ENCODE data around the gene ZNF628.

ZNF628 gene

GRCh38 chr19:55528030-55528803, 51.8 kb downstream of the ZNF628 start:
- in situ Hi-C loops (cut with HindIII; ENCODE audit: low pct_unique_long_range_greater_than_20kb, low sequenced_read_pairs), result no loop called here
- no peak for TF ChIP-seq JUND (IDR thresholded peaks at IDR 0.05; ENCODE audit: low read depth)
- DNase-seq (ENCODE audit: low read depth in 1 of 2, low spot score in 1 of 2), result no peak

DNA sequence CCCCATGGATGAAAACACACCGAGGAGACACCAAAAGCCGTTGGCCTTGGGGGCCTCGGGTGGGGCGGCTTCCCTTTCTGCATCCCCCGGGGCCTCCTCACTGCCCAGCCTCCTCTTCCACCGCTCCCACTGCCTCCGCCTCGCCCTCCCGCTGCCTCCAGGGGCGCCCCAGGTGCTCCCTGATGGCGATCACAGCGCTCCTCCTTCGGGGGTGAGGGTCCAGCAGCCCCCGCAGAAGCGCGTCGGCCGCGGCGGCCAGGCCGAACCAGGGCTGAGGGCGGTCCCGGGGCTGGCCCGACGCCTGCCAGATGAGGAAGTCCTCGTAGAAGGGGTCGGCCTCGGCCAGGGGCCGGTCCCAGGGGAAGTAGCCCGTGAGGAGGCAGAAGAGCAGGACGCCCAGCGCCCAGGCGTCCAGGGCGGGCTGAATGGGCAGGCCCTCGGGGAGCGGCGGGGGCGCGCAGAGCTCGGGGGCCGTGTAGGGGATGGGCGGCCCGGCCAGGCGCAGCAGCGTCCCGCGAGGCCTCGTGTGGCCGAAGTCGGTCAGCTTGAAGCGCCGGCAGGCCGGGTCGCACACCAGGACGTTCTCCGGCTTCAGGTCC, 53.3 kb downstream of the ZNF628 start:
- in situ Hi-C loops (cut with HindIII; ENCODE audit: low pct_unique_long_range_greater_than_20kb, low sequenced_read_pairs), result no loop called here
- DNase-seq (ENCODE audit: low read depth in 1 of 2, low spot score in 1 of 2), result no peak
- TF ChIP-seq JUND (IDR thresholded peaks at IDR 0.05; ENCODE audit: low read depth), result no peak

DNA sequence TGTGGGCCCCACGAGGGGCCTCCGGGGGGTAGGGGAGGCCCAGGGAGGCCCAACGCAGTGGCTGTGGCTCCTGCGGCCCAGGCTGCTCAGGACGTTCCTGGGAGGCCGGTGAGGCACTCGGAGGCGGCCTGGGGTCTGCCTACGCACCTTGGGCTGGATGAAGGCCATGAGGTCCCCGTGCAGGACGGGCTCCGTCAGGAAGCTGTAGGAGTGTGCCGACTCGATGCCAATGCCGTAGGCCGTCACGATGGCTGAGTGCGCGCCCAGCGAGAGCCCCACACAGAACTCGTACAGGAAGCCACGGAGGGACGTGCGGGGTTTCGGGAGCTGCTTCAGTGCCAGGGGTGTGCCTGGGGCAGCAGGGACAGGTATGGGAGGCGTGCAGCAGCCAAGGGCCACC, 54.6 kb downstream of the ZNF628 start:
- in situ Hi-C loops (cut with HindIII; ENCODE audit: low pct_unique_long_range_greater_than_20kb, low sequenced_read_pairs), result no loop called here
- no peak for TF ChIP-seq JUND (IDR thresholded peaks at IDR 0.05; ENCODE audit: low read depth)
- DNase-seq (ENCODE audit: low read depth in 1 of 2, low spot score in 1 of 2), result no peak

Measured in T47D (cell line).